Testis (tissue), 2 donors: ENCODE measurements around the gene LRFN5.
"Not testable (repeated sequence)": the region's sequence is repeated elsewhere in the genome, so short reads cannot be mapped to it uniquely, and the experiment has no call there.

Experiments
- CTCF ChIP-seq, 3 experiments: fragments of 450-650 bp in 2 of 3; fragments of 200-600 bp in 1 of 3; sonication (generic) in 1 of 3; IDR thresholded peaks; one replicate each; pipeline ENCODE4 v1.5.1; 2016 to 2019; ENCODE audit warnings: antibody characterized with exemption in 3 of 3, mild to moderate bottlenecking in 2 of 3, moderate library complexity in 1 of 3
- POLR2A ChIP-seq: fragments of 450-650 bp; IDR thresholded peaks from one replicate; pipeline ENCODE4 v1.6.1; 2017; ENCODE audit warnings: antibody characterized with exemption, mild to moderate bottlenecking, moderate library complexity

DNA sequence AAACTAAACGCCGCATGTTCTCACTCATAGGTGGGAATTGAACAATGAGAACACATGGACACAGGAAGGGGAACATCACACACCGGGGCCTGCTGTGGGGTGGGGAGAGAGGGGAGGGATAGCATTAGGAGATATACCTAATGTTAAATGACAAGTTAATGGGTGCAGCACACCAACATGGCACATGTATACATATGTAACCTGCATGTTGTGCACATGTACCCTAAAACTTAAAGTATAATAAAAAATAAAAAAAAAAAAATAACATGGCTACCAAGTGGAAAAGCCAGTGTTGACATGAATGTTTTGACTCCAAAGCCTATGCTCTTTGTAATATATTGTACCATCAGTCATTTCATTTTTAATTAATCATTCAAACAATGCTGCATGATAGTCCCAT, 39.8 kb upstream of the LRFN5 start:
- not testable (repeated sequence) for TF ChIP-seq CTCF (IDR thresholded peaks at IDR 0.05); POLR2A
